ENCODE results near the gene UBE2J2.

- TF ChIP-seq CTCF (IDR thresholded peaks at IDR 0.05) (no peak), POLR2A (IDR thresholded peaks at IDR 0.05) (no peak)
Measured at GRCh38 chr1:1256956-1257871, 16.4 kb downstream of the UBE2J2 start.

All from suprapubic skin (tissue), 3 donors.